GM20000 (cell line): Measurements from ENCODE around the gene MANSC1.

Experiments used
- DNase-seq: peaks from one replicate; pipeline ENCODE4 v3.0.0; 2012; ENCODE audit warnings: low spot score
- CTCF ChIP-seq: IDR thresholded peaks from 2 replicates; pipeline ENCODE4 v1.5.1; 2012; ENCODE audit warnings: mild to moderate bottlenecking, control low read depth; ENCODE audit errors: extremely low read depth, missing control alignments

The MANSC1 gene

DNA sequence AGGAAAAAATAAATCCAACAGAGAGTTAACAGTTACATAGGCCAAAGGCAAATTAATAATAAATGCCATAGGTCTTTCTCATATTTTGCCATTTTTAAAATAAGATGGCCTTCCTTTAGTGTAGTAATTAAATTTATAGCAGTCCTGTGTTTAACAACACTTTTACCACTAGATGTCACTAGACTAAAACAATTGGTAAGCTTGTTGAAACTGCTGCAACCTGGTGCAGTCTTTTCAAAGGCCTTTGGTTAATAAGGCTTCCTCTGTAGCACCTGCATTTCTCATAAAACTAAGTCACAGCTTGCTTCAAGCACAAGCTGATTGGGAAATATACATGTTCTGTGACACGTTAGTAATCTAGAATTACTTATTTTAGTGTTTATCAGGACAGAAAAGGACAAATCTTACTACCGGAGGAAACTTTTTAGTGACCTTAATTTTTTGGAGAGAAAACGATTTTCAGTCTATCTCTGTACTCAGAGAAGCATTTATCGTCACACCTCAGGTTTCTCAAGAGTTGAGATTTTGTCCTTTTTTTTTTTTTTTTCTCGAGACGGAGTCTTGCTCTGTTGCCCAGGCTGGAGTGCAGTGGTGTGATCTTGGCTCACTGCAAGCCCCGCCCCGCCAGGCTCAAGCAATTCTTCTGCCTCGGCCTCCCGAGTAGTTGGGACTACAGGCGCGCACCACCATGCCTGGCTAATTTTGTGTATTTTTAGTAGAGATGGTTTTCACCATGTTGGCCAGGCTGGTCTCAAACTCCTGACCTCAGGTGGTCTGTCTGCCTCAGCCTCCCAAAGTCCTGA, 26.8 kb upstream of the MANSC1 start:
- TF ChIP-seq CTCF: peak; percentile 34
- DNase-seq: peak; percentile 68

- no peak for TF ChIP-seq CTCF
- DNase-seq: no peak
Measured at GRCh38 chr12:12372946-12373722, 23.1 kb upstream of the MANSC1 start.

DNA sequence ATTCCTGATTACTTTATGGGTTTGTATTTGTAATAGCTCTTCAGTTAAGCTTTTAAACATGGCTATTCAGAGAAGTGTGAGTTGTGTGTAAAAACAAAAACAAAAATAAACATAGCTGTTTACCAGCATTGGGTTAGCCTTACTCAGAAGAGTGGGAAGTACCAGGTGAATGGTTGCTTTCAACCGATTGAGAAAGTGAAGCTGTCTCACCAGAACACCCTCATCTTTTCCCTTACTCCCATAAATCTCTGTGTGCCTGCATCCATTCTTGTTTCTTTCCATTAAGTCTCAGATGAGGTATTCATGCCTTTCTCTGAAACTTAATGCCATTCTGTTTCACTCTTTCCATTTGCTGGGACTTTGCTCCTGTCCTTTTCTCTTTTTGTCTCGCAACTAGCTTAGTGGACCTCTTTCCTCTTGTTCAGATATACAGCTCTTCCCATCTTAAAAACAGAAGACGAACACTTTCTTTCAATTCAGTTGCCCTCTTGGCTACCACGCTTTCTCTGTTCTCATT, 17.5 kb upstream of the MANSC1 start:
- no peak for DNase-seq
- no peak for TF ChIP-seq CTCF

- no peak for TF ChIP-seq CTCF
- no peak for DNase-seq
Measured at GRCh38 chr12:12366701-12367481, 16.8 kb upstream of the MANSC1 start.

DNA sequence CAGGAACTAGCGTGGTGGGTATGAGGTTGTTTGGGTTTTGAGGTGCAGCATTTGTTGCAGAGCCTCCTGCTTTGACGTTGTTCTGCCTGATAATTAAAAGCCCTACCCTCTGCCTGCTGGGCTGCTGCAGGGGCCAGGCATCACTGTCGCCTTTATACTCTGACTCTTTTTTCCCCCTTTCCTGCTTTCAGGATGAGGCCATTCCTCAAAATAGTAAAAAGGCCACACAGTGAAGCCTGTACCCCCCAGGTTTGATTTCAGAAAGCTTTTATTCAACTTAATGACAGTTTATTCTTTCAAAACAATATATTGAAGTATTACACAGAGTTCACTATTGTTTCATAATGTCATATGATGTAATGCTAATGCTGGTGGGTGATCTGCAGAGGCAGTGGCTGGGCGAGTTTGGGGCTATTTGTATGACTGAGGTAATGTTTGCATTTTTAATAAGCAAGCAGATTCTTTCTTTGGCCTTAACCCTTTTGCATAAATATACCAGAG, 15.9 kb upstream of the MANSC1 start:
- DNase-seq: no peak
- TF ChIP-seq CTCF: no peak

DNA sequence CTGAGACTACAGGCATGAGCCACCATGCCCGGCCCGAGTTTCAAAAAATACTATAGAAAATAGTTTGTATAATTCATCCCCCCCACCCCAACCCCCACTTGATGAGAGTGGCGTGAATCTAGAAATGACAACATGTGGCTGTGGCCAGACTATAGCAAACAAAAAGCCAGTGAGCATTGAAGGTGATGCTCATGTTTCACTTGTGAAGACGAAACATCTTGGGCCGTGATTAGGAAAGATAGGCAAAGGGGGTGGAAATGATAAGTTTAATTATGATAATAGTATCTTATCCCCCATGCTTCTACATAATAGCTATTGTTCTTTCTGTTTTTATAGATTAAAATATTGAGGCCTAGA, 15.4 kb upstream of the MANSC1 start:
- no peak for DNase-seq
- TF ChIP-seq CTCF: no peak
